Measurements from ENCODE around the gene CEBPA.

CEBPA gene

GRCh38 chr19:33306853-33307792 lies 4.8 kb upstream of the CEBPA start:
- no peak for TF ChIP-seq CTCF (conservative IDR thresholded peaks at IDR 0.05; ENCODE audit: control insufficient read depth, insufficient read depth, low read depth, low read length)
- no peak overlapping the region for H3K4me3 ChIP-seq (ENCODE audit: control insufficient read depth, low read depth, low read length)
- DNase-seq (ENCODE audit: low read depth): no peak

- no peak for TF ChIP-seq CTCF (conservative IDR thresholded peaks at IDR 0.05; ENCODE audit: control insufficient read depth, insufficient read depth, low read depth, low read length)
- no peak for DNase-seq (ENCODE audit: low read depth)
- H3K4me3 ChIP-seq (ENCODE audit: control insufficient read depth, low read depth, low read length): no peak overlapping the region
Observed at GRCh38 chr19:33306191-33306590, 3.9 kb upstream of the CEBPA start.

- no peak overlapping the region for H3K4me3 ChIP-seq (ENCODE audit: control insufficient read depth, low read depth, low read length)
- no peak for DNase-seq (ENCODE audit: low read depth)
- no peak for TF ChIP-seq CTCF (conservative IDR thresholded peaks at IDR 0.05; ENCODE audit: control insufficient read depth, insufficient read depth, low read depth, low read length)
Observed at GRCh38 chr19:33304760-33305647, 2.7 kb upstream of the CEBPA start.

GRCh38 chr19:33304371-33304759 lies 2.0 kb upstream of the CEBPA start:
- no peak overlapping the region for H3K4me3 ChIP-seq (ENCODE audit: control insufficient read depth, low read depth, low read length)
- no peak for DNase-seq (ENCODE audit: low read depth)
- no peak for TF ChIP-seq CTCF (conservative IDR thresholded peaks at IDR 0.05; ENCODE audit: control insufficient read depth, insufficient read depth, low read depth, low read length)

- TF ChIP-seq CTCF (conservative IDR thresholded peaks at IDR 0.05; ENCODE audit: control insufficient read depth, insufficient read depth, low read depth, low read length): no peak
- peak; percentile 20 for DNase-seq (ENCODE audit: low read depth)
- H3K4me3 ChIP-seq (ENCODE audit: control insufficient read depth, low read depth, low read length): no peak overlapping the region
Observed at GRCh38 chr19:33303791-33304345, 1.5 kb upstream of the CEBPA start.

- peak; percentile 32 for DNase-seq (ENCODE audit: low read depth)
- peak overlapping the region; percentile 47 for H3K4me3 ChIP-seq (ENCODE audit: control insufficient read depth, low read depth, low read length)
Observed at GRCh38 chr19:33302974-33303790, 848 bp upstream of the CEBPA start.

More at GRCh38 chr19:33302974-33303790, 848 bp upstream of the CEBPA start:
- TF ChIP-seq CTCF (conservative IDR thresholded peaks at IDR 0.05; ENCODE audit: control insufficient read depth, insufficient read depth, low read depth, low read length): no peak

Measured in fibroblast of mammary gland (primary cell).